H9 (cell line): ENCODE measurements around the gene CUBN. TPM values are rescaled to one million over a fixed set of nuclear protein-coding genes. Genes with fewer than 3 reads are reported as not detected.

Source experiments
- DNase-seq: peaks from one replicate; pipeline ENCODE4 v3.0.0-alpha.2; 2017
- H2AFZ ChIP-seq: one replicate; pipeline ENCODE4 v1.6.1; 2013; ENCODE audit warnings: mild to moderate bottlenecking, low read length, control low read depth, moderate library complexity
- H2AK5ac ChIP-seq: 2 replicates; pipeline ENCODE4 v1.6.1; 2013; ENCODE audit warnings: low read length, control low read depth, mixed read lengths; ENCODE audit not compliant: insufficient read length
- H2BK120ac ChIP-seq: one replicate; pipeline ENCODE4 v1.6.1; 2013; ENCODE audit warnings: low read depth, mild to moderate bottlenecking, low read length, control low read depth, inconsistent platforms; ENCODE audit not compliant: poor library complexity, severe bottlenecking
- H2BK12ac ChIP-seq: 2 replicates; pipeline ENCODE4 v1.6.1; 2013; ENCODE audit warnings: low read length, control low read depth, mixed read lengths, low read depth; ENCODE audit not compliant: insufficient read length
- H2BK15ac ChIP-seq: 2 replicates; pipeline ENCODE4 v1.6.1; 2013; ENCODE audit warnings: low read depth, low read length, control low read depth
- H2BK20ac ChIP-seq: one replicate; pipeline ENCODE4 v1.6.1; 2013; ENCODE audit warnings: low read depth, mild to moderate bottlenecking, low read length, control low read depth, inconsistent platforms; ENCODE audit not compliant: poor library complexity, severe bottlenecking
- H2BK5ac ChIP-seq: 2 replicates; pipeline ENCODE4 v1.6.1; 2013; ENCODE audit warnings: low read length, control low read depth, mixed read lengths; ENCODE audit not compliant: insufficient read length
- H3K14ac ChIP-seq: 2 replicates; pipeline ENCODE4 v1.6.1; 2013; ENCODE audit warnings: low read length, control low read depth; ENCODE audit not compliant: insufficient read depth
- H3K18ac ChIP-seq: 2 replicates; pipeline ENCODE4 v1.6.1; 2013; ENCODE audit warnings: low read depth, mild to moderate bottlenecking, mixed read lengths, low read length, control low read depth; ENCODE audit not compliant: insufficient read length
- H3K23ac ChIP-seq: 2 replicates; pipeline ENCODE4 v1.6.1; 2013; ENCODE audit warnings: low read length, control low read depth, mixed read lengths, low read depth; ENCODE audit not compliant: insufficient read length
- H3K23me2 ChIP-seq: 2 replicates; pipeline ENCODE4 v1.6.1; 2013; ENCODE audit warnings: low read depth, mild to moderate bottlenecking, mixed read lengths, low read length, control low read depth; ENCODE audit not compliant: insufficient read length, poor library complexity, severe bottlenecking
- H3K27ac ChIP-seq: 2 replicates; pipeline ENCODE4 v1.5.1; 2013; ENCODE audit warnings: low read length, control low read depth, mixed read lengths, low read depth; ENCODE audit not compliant: insufficient read length
- H3K27me3 ChIP-seq: 2 replicates; pipeline ENCODE4 v1.6.1; 2013; ENCODE audit warnings: low read length, control low read depth, inconsistent platforms; ENCODE audit not compliant: insufficient read depth
- H3K4ac ChIP-seq: 2 replicates; pipeline ENCODE4 v1.6.1; 2013; ENCODE audit warnings: low read depth, mild to moderate bottlenecking, control low read depth, inconsistent platforms, low read length, moderate library complexity
- H3K4me1 ChIP-seq: 2 replicates; pipeline ENCODE4 v1.6.1; 2013; ENCODE audit warnings: low read length, control low read depth, inconsistent platforms; ENCODE audit not compliant: insufficient read depth
- H3K4me2 ChIP-seq: 2 replicates; pipeline ENCODE4 v1.6.1; 2013; ENCODE audit warnings: low read length, control low read depth, mixed read lengths; ENCODE audit not compliant: insufficient read length, insufficient read depth
- H3K56ac ChIP-seq: 2 replicates; pipeline ENCODE4 v1.6.1; 2013; ENCODE audit warnings: low read depth, mild to moderate bottlenecking, mixed read lengths, low read length, control low read depth; ENCODE audit not compliant: insufficient read length
- H3K79me1 ChIP-seq: 2 replicates; pipeline ENCODE4 v1.6.1; 2013; ENCODE audit warnings: low read depth, mild to moderate bottlenecking, moderate library complexity, low read length, control low read depth, inconsistent platforms; ENCODE audit not compliant: insufficient read depth, poor library complexity, severe bottlenecking
- H3K79me2 ChIP-seq: 2 replicates; pipeline ENCODE4 v1.6.1; 2013; ENCODE audit warnings: low read length, control low read depth, inconsistent platforms; ENCODE audit not compliant: insufficient read depth
- H3K9ac ChIP-seq: 2 replicates; pipeline ENCODE4 v1.6.1; 2013; ENCODE audit warnings: low read length, control low read depth, mixed read lengths; ENCODE audit not compliant: insufficient read length; ENCODE audit errors: extremely low read depth
- H3K9me3 ChIP-seq: one replicate; pipeline ENCODE4 v1.6.1; 2013; ENCODE audit warnings: low read depth, low read length, inconsistent platforms; ENCODE audit not compliant: control insufficient read depth
- H3T11ph ChIP-seq: one replicate; pipeline ENCODE4 v1.6.1; 2013; ENCODE audit warnings: mild to moderate bottlenecking, low read length, control low read depth, inconsistent platforms
- H4K20me1 ChIP-seq: one replicate; pipeline ENCODE4 v1.6.1; 2013; ENCODE audit not compliant: control insufficient read depth, insufficient read length, insufficient read depth
- H4K5ac ChIP-seq: 2 replicates; pipeline ENCODE4 v1.6.1; 2013; ENCODE audit warnings: low read depth, mild to moderate bottlenecking, mixed read lengths, low read length, control low read depth; ENCODE audit not compliant: insufficient read length
- H4K8ac ChIP-seq: replicated peaks from 2 replicates; pipeline ENCODE4 v1.6.1; 2013; ENCODE audit warnings: low read length, control low read depth, mixed read lengths, low read depth; ENCODE audit not compliant: insufficient read length
- H4K91ac ChIP-seq: 2 replicates; pipeline ENCODE4 v1.6.1; 2013; ENCODE audit warnings: low read depth, mild to moderate bottlenecking, moderate library complexity, mixed read lengths, low read length, control low read depth; ENCODE audit not compliant: insufficient read length
- H3K27ac Mint-ChIP-seq, 3 experiments: 2 replicates in 2 of 3; 3 replicates in 1 of 3; pipeline ENCODE4 v1.8.0; 2020 to 2021; ENCODE audit warnings: mixed read lengths in 3 of 3, mild to moderate bottlenecking in 1 of 3, moderate library complexity in 1 of 3
- H3K27me3 Mint-ChIP-seq: 2 replicates; pipeline ENCODE4 v1.8.0; 2021; ENCODE audit warnings: low read depth, mild to moderate bottlenecking, moderate library complexity, mixed read lengths
- H3K36me3 Mint-ChIP-seq, 3 experiments: 2 replicates in 2 of 3; 3 replicates in 1 of 3; pipeline ENCODE4 v1.8.0; 2020 to 2021; ENCODE audit warnings: low read depth in 3 of 3, mixed read lengths in 3 of 3; ENCODE audit not compliant: insufficient read depth in 1 of 3
- H3K4me1 Mint-ChIP-seq, 2 experiments: 2 replicates each; pipeline ENCODE4 v1.8.0; 2020; ENCODE audit warnings: mixed read lengths in 2 of 2
- H3K4me3 Mint-ChIP-seq, 2 experiments: 2 replicates in 1 of 2; 3 replicates in 1 of 2; pipeline ENCODE4 v1.8.0; 2020 to 2021; ENCODE audit warnings: mild to moderate bottlenecking in 2 of 2, mixed read lengths in 2 of 2, moderate library complexity in 1 of 2
- H3K9me3 Mint-ChIP-seq, 2 experiments: 2 replicates in 1 of 2; 3 replicates in 1 of 2; pipeline ENCODE4 v1.8.0; 2020; ENCODE audit warnings: mild to moderate bottlenecking in 2 of 2, mixed read lengths in 2 of 2, moderate library complexity in 1 of 2
- WGBS: extraction: QIAGEN DNeasy Blood & Tissue Kit; methylation state at CpG from one replicate; pipeline ENCODE4 v1.1.7; 2013; ENCODE audit warnings: missing lambda C conversion rate, low lambda C conversion rate, mixed read lengths; ENCODE audit not compliant: insufficient read length; ENCODE audit errors: extremely low coverage; 5-methylcytosine and 5-hydroxymethylcytosine counted together
- total RNA-seq: library from RNA; stranded (reverse); gene quantifications from 2 replicates; pipeline ENCODE4 v1.2.1, GENCODE V29; 2021
- TF ChIP-seq, protein P1 (sequence below): fragments of 200-600 bp; sonication (generic); conservative IDR thresholded peaks from 3 replicates; pipeline ENCODE4 v1.8.0; 2021; ENCODE audit warnings: antibody characterized with exemption, mild to moderate bottlenecking

CUBN gene
- total RNA-seq, 1 experiment from 2014 or later, result 0.26 TPM

DNA sequence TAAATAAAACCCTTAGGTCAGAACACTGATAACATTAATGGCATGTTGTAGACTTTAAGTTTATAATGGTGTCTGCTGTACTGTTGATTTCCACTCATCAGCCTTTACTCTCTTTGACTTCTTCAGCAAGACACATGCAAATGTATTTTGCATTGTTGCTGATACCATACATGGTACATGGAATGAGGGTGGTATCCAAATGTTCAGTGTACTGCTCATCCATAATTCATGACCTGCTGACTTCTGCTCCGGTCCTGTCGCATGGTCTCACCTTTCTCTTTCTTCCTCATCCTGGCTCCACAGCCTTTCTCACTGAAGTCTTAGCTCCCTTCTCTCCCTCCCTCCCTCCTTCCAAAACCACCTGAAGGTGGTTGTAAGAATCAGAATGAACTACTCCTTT lies 4.7 kb upstream of the CUBN start:
- no peaks in the 10 kb centered on the region for H4K20me1 ChIP-seq
- TF ChIP-seq, protein P1, sequence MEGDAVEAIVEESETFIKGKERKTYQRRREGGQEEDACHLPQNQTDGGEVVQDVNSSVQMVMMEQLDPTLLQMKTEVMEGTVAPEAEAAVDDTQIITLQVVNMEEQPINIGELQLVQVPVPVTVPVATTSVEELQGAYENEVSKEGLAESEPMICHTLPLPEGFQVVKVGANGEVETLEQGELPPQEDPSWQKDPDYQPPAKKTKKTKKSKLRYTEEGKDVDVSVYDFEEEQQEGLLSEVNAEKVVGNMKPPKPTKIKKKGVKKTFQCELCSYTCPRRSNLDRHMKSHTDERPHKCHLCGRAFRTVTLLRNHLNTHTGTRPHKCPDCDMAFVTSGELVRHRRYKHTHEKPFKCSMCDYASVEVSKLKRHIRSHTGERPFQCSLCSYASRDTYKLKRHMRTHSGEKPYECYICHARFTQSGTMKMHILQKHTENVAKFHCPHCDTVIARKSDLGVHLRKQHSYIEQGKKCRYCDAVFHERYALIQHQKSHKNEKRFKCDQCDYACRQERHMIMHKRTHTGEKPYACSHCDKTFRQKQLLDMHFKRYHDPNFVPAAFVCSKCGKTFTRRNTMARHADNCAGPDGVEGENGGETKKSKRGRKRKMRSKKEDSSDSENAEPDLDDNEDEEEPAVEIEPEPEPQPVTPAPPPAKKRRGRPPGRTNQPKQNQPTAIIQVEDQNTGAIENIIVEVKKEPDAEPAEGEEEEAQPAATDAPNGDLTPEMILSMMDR, result no peak
- no CpG with 5 or more reads among the region's 2 CpGs for WGBS
- Mint-ChIP-seq H3K27me3 (no peaks in the 10 kb centered on the region), H3K27ac (no peak overlapping the region), H3K4me1 (peaks cover 17 to 19% of the 10 kb centered on the region in 2 experiments), H3K4me3 (no peak overlapping the region), H3K36me3 (no peaks in the 10 kb centered on the region), H3K9me3 (no peaks in the 10 kb centered on the region)
- no peak overlapping the region for H3K9ac ChIP-seq
- H3K18ac ChIP-seq, result no peak overlapping the region
- H3K27me3 ChIP-seq, result no peaks in the 10 kb centered on the region
- no peak overlapping the region for H3T11ph ChIP-seq
- H3K27ac ChIP-seq, result no peak overlapping the region
- H3K4me2 ChIP-seq, result no peak overlapping the region
- no peak overlapping the region for H4K8ac ChIP-seq
- no peak overlapping the region for H2BK120ac ChIP-seq
- H2BK12ac ChIP-seq, result no peak overlapping the region
- H3K14ac ChIP-seq, result no peak overlapping the region
- no peak overlapping the region for H3K4ac ChIP-seq
- H2AK5ac ChIP-seq, result no peak overlapping the region
- no peaks in the 10 kb centered on the region for H3K79me1 ChIP-seq
- no peak overlapping the region for H4K5ac ChIP-seq
- H3K56ac ChIP-seq, result no peak overlapping the region
- no peak overlapping the region for H3K23ac ChIP-seq
- H2BK5ac ChIP-seq, result no peak overlapping the region
- no peaks in the 10 kb centered on the region for H3K23me2 ChIP-seq
- H3K79me2 ChIP-seq, result no peaks in the 10 kb centered on the region
- H3K4me1 ChIP-seq, result no peaks in the 10 kb centered on the region
- H2AFZ ChIP-seq, result no peak overlapping the region
- no peaks in the 10 kb centered on the region for H3K9me3 ChIP-seq
- no peak for DNase-seq
- H2BK20ac ChIP-seq, result no peak overlapping the region
- no peak overlapping the region for H4K91ac ChIP-seq
- H2BK15ac ChIP-seq, result no peak overlapping the region
